Endothelial cell of umbilical vein (primary cell): ENCODE data around the gene ZNF232. TPM values are rescaled to one million over a fixed set of nuclear protein-coding genes. Genes with fewer than 3 reads are reported as not detected.
"Not testable (repeated sequence)": the region's sequence is repeated elsewhere in the genome, so short reads cannot be mapped to it uniquely, and the experiment has no call there.

Experiments used
- BruUV-seq: library from RNA; stranded (reverse); fragments of 400-500 nt; replicated peaks from 2 replicates; lab custom pipeline; 2021; lab: Mats Ljungman, UMichigan
- CTCF ChIA-PET: fragments of 300-600, 350-600 bp; sonication (Branson Sonifier 250); formaldehyde crosslinking; loops from one replicate; lab custom pipeline; 2021; ENCODE audit warnings: antibody characterized with exemption, inconsistent platforms; lab: Charles Lee
- POLR2A ChIA-PET: fragments of 300-600, 350-600 bp; sonication (Branson Sonifier 250); formaldehyde crosslinking; loops from one replicate; lab custom pipeline; 2021; ENCODE audit warnings: antibody characterized with exemption, inconsistent platforms; lab: Charles Lee
- DNase-seq: peaks from one replicate; pipeline ENCODE4 v3.0.0-alpha.2; 2011; ENCODE audit warnings: low read depth, low spot score
- FAIRE-seq: peaks from 2 replicates; lab custom pipeline; 2011; peaks lifted over from hg19 to GRCh38; lab: Jason Lieb, UNC
- H2AFZ ChIP-seq: 2 replicates; pipeline ENCODE4 v1.6.0; 2012; ENCODE audit warnings: low read depth, low read length, control low read depth, inconsistent platforms
- H3K27ac ChIP-seq: 2 replicates; pipeline ENCODE4 v1.5.1; 2011; ENCODE audit warnings: low read depth, mild to moderate bottlenecking, control low read depth, low read length, moderate library complexity; ENCODE audit not compliant: insufficient read depth
- H3K27me3 ChIP-seq, 2 experiments: 2 replicates each; pipeline versions ENCODE4 v1.6.0 to v1.6.1; 2011; ENCODE audit warnings: low read length in 2 of 2, mixed read lengths in 1 of 2; ENCODE audit not compliant: control insufficient read depth in 2 of 2, insufficient read depth in 2 of 2
- H3K36me3 ChIP-seq, 2 experiments: 2 replicates in 1 of 2; 3 replicates in 1 of 2; pipeline ENCODE4 v1.5.1; 2011; ENCODE audit warnings: low read length in 2 of 2, mild to moderate bottlenecking in 1 of 2, moderate library complexity in 1 of 2; ENCODE audit not compliant: control insufficient read depth in 2 of 2, insufficient read depth in 2 of 2; ENCODE audit errors: extremely low read depth in 1 of 2
- H3K4me1 ChIP-seq: 3 replicates; pipeline ENCODE4 v1.5.1; 2011; ENCODE audit warnings: mild to moderate bottlenecking, low read length; ENCODE audit not compliant: control insufficient read depth, insufficient read depth; ENCODE audit errors: extremely low read depth
- H3K4me2 ChIP-seq: 2 replicates; pipeline ENCODE4 v1.6.1; 2011; ENCODE audit warnings: low read length, control low read depth, mixed read lengths; ENCODE audit not compliant: insufficient read depth
- H3K4me3 ChIP-seq, 3 experiments: fragments of 200-600 bp in 1 of 3; sonication (generic), shearing (Covaris generic) in 1 of 3; replicated peaks in 1 of 3; 2 replicates each; pipeline ENCODE4 v1.5.1; 2011 to 2016; ENCODE audit warnings: control low read depth in 3 of 3, low read length in 3 of 3, mild to moderate bottlenecking in 2 of 3, inconsistent platforms in 1 of 3, low read depth in 1 of 3, moderate library complexity in 1 of 3; ENCODE audit not compliant: insufficient read depth in 1 of 3
- H3K79me2 ChIP-seq: 2 replicates; pipeline ENCODE4 v1.6.0; 2012; ENCODE audit warnings: low read length, inconsistent platforms; ENCODE audit not compliant: control insufficient read depth, insufficient read depth
- H3K9ac ChIP-seq: replicated peaks from 2 replicates; pipeline ENCODE3; 2011; ENCODE audit warnings: low read length, control low read depth; ENCODE audit not compliant: insufficient read depth; ENCODE audit errors: extremely low read depth
- H3K9me1 ChIP-seq: replicated peaks from 3 replicates; pipeline ENCODE4 v1.6.0; 2011; ENCODE audit warnings: mild to moderate bottlenecking, low read length; ENCODE audit not compliant: control insufficient read depth, insufficient read depth; ENCODE audit errors: extremely low read depth
- H3K9me3 ChIP-seq: replicated peaks from 2 replicates; pipeline ENCODE4 v1.5.1; 2012; ENCODE audit warnings: low read length, inconsistent platforms; ENCODE audit not compliant: control insufficient read depth, insufficient read depth
- H4K20me1 ChIP-seq: replicated peaks from 2 replicates; pipeline ENCODE3; 2011; ENCODE audit warnings: mild to moderate bottlenecking, low read length; ENCODE audit not compliant: control insufficient read depth, insufficient read depth; ENCODE audit errors: extremely low read depth
- EZH2 ChIP-seq: IDR thresholded peaks from 2 replicates; pipeline ENCODE4 v1.6.1; 2012; ENCODE audit warnings: borderline replicate concordance, low read depth, mild to moderate bottlenecking, moderate library complexity, low read length, inconsistent platforms; ENCODE audit not compliant: severe bottlenecking
- GATA2 ChIP-seq: IDR thresholded peaks from 2 replicates; pipeline ENCODE4 v1.7.0; 2011; ENCODE audit warnings: low read depth, mild to moderate bottlenecking, moderate library complexity, mixed read lengths, low read length; ENCODE audit not compliant: insufficient read length, insufficient read depth
- JUN ChIP-seq: IDR thresholded peaks from 2 replicates; pipeline ENCODE4 v1.6.1; 2011; ENCODE audit warnings: borderline replicate concordance, low read depth; ENCODE audit not compliant: insufficient read length, insufficient read depth
- POLR2A ChIP-seq: IDR thresholded peaks from 2 replicates; pipeline ENCODE4 v1.6.1; 2012; ENCODE audit warnings: low read depth, mild to moderate bottlenecking, control low read depth, low read length
- dilution Hi-C: fragments of 300-500 bp; cut with MboI; formaldehyde crosslinking; loops from one replicate; pipeline ENCODE4 v1.15.0; 2019; ENCODE audit warnings: low sequenced_read_pairs; ENCODE audit not compliant: extremely low pct_ligation_motif_present
- intact Hi-C: fragments of 100-400 bp; cut with micrococcal nuclease; formaldehyde crosslinking; loops from one replicate; pipeline ENCODE4 v1.10.0; 2022
- polyA plus RNA-seq, 4 experiments: library from polyadenylated mRNA; depleted of rRNA in 3 of 4; stranded (reverse) in 3 of 4; unstranded in 1 of 4; fragments of >200 nt; gene quantifications; 2 replicates each; pipeline versions ENCODE4 v1.2.1 to v1.2.3, GENCODE V29; 2011 to 2012; ENCODE audit warnings: missing spikeins in 1 of 4
- total RNA-seq: library from RNA; stranded (reverse); gene quantifications from 2 replicates; pipeline ENCODE4 v1.2.3, GENCODE V29; 2021
- TF ChIP-seq, protein P1 (sequence below): IDR thresholded peaks from 2 replicates; pipeline ENCODE4 v1.6.1; 2011; ENCODE audit not compliant: insufficient read depth, insufficient read length

ZNF232 gene
- total and polyA plus RNA-seq, 2 donors (not counting 3 experiments of a cell fraction or from before 2014, with no cell fraction given): 3.1 to 9.9 TPM

DNA sequence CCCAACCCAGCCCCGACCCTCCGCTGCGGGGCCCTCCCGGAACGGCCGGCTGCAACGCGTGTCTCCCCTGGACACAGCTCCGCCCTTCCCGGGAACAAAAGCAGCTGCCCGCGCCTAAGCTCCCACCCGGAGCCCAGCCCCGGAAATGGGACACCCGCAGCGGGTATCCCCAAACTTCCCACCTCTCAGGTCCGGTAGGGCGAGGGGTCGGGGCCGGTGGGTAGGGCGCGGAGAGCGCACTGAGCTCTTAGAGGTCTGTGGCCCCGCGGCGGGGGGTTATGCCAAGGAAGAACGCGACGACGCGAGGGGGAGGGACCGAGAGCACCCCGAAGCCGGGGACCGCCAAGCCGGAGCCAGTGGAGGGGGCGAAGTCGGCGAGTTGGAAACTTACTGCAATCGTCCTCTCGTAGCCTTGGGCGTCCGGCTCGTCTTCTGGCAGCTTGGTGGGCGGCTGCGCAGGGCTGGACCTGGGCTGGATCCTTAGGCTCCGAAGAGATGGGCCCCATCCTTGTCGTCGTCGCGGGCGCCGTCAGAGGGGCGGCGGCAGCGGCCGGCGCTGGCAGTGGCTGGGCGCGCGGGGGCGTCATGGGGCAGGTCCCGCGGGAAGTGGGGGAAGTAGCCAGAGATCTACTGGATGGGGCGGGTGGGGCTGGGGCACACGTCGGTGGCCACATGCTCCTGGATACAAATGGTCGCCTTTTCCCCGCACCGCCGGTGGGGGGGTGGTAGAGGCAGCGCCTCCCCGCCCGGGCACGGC lies 11.1 kb upstream of the ZNF232 start:
- Histone ChIP-seq H3K27me3 (peaks cover 21 to 24% of the 10 kb centered on the region in 2 experiments), H3K27ac (no peak overlapping the region), H3K4me2 (no peak overlapping the region), H3K4me1 (no peaks in the 10 kb centered on the region), H3K79me2 (no peaks in the 10 kb centered on the region), H3K36me3 (no peaks in the 10 kb centered on the region), H3K9me3 (no peaks in the 10 kb centered on the region), H2AFZ (peak overlapping the region; percentile 64), H4K20me1 (no peaks in the 10 kb centered on the region), H3K4me3 (peak overlapping the region in 1 of 3 experiments; percentile 14), H3K9ac (no peak overlapping the region), H3K9me1 (no peaks in the 10 kb centered on the region)
- DNase-seq (no peak), FAIRE-seq (no peak)
- ChIA-PET POLR2A (no interaction called here), CTCF (no interaction called here)
- TF ChIP-seq POLR2A: no peak
- TF ChIP-seq EZH2: peak; percentile 76
- TF ChIP-seq, protein P1, sequence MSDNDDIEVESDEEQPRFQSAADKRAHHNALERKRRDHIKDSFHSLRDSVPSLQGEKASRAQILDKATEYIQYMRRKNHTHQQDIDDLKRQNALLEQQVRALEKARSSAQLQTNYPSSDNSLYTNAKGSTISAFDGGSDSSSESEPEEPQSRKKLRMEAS: no peak
- no peak for TF ChIP-seq GATA2
- no peak for TF ChIP-seq JUN
- dilution Hi-C loops: no loop called here
- no TSS peak for BruUV-seq
- intact Hi-C loops: no loop called here

DNA sequence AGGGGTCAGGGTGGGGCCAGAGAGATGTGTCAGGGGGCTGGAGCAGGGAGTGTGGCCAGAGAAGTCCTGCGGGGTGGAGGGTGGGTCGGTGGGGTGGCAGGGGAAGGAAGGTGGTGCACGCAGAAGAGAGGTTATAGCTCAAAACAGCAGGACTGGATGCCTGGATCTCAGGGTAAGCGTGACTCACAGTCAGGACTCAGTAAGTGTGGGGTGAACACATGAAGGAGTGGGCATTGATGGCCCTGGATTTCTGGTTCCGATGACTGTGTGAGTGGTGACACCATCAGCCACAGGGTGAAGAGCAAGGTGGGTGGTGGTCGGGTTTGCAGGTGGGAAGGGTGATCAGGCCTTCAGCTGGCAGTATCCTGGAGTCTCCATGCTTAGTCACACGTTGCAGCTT lies 10.4 kb upstream of the ZNF232 start:
- BruUV-seq, DNase-seq, H3K36me3 ChIP-seq, H3K27ac ChIP-seq, H2AFZ ChIP-seq, dilution Hi-C loops, H3K9me1 ChIP-seq, H3K4me1 ChIP-seq, POLR2A ChIA-PET, H3K4me2 ChIP-seq, H3K79me2 ChIP-seq, H3K9me3 ChIP-seq, CTCF ChIA-PET, H4K20me1 ChIP-seq, H3K4me3 ChIP-seq, FAIRE-seq, intact Hi-C loops, H3K9ac ChIP-seq: not testable (repeated sequence)
- peaks cover 26 to 27% of the 10 kb centered on the region in 2 experiments for H3K27me3 ChIP-seq
